Ecto neural progenitor cell (in vitro differentiated cells): ENCODE results near the gene IGSF5.
"Not testable (repeated sequence)": the region's sequence is repeated elsewhere in the genome, so short reads cannot be mapped to it uniquely, and the experiment has no call there.

Experiments used
- DNase-seq: peaks from one replicate; pipeline ENCODE4 v3.0.0-alpha.2; 2018; ENCODE audit warnings: low spot score

IGSF5 gene

DNA sequence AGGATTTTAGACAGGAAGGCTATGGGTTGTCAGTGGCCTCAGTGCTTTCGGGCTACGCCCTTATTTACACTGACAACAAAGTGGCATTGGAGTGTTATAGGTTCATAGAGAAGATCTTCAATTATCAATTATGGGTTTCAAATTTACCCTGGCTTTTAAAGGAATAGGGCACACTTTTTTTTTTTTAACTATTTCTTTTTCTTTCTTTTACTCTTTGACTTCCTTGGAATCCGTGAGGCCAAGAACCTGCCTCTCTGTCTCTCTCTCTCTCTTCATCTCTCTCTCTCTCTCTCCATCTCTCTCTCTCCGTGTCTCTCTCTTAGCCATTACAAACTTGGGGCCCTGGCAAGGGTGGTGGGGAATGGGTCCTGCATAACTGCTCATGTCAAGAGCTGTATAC lies at the start of gene IGSF5:
TSS of gene IGSF5 (plus strand) at position 301 of the 400 bp plus-strand sequence. CDS start 327 bp downstream, outside the sequence.
- DNase-seq, result not testable (repeated sequence)

DNA sequence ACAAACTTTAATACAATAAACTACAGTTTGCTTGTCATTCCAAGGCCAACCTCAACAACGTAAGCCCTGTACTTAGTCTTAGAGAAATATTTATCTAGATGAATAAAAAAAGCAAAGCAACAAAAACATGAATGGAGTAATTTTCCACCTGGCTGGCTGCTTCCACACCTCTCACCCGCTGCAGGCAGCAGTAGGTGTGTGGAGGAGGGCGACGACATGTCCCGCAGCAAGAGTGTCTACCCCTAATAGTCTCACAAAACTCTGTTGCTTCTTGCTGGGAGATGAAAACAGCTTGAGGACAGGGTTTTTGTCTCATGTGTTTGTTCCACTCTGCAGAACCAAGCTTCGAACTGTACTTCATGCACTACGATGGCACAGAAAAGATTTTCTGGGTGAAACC lies 48.8 kb upstream of the IGSF5 start:
- DNase-seq, result no peak

- no peak for DNase-seq
These were observed 48.4 kb upstream of the IGSF5 start for GRCh38 chr21:39696618-39697017.

DNA sequence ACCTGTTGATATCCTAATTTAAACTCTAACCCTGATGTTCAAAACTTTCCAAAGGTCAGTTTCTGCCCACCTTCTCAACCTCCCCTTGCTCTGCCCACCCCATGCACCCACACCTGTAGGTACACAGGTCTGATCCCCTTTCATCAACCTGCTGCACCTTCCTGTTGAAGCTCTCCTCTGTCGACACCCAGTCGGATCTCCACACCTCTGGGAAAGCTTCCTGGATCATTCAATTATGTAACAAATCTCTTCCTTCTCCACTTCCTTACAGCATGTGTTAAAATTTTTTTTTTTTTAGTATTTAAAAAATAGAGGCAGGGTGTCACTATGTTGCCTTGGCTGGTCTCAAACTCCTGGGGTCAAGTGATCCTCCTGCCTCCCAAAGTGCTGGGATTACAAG lies 44.7 kb upstream of the IGSF5 start:
- DNase-seq, result no peak

GRCh38 chr21:39703578-39703977 lies 41.4 kb upstream of the IGSF5 start:
- no peak for DNase-seq

DNA sequence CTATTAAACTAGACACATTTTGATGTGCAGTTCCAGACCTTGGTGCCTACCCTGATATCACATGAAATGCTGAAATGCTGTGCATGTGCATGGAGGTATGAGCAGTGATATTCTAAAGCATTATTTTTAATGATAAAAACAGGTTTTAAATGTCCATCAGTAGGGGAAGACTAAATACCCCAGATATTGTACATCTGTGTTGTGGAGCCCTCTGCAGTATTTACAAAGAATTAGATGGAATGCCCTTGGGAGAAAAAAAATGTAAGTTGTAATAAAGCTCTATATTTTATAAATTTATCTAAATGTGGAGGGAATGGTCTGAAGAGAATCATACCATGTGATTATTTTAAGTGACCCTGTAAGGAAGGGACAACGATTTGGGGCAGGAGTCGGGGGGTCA lies 39.1 kb upstream of the IGSF5 start:
- no peak for DNase-seq

DNA sequence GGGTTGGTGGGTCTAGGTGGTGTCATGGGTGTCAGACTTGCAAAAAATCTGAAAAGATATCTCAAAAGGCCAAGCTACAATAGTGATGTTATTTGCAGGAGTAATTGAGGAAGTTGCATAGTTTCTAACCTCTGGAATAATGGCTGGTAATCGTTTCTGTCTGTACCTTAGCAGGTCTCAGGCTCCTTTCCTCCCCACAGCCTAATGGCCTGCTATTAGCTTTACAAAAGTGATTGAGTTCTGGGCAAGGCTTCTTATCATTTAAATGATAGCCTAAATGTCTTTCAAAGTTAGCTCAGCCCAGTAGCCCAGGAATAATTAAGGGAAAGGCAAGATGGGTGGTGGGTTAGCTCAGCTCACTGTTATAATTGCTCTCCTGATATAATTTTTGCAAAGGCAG lies 37.7 kb upstream of the IGSF5 start:
- DNase-seq, result no peak

GRCh38 chr21:39710866-39711265 lies 34.1 kb upstream of the IGSF5 start:
- no peak for DNase-seq

GRCh38 chr21:39712273-39712672 lies 32.7 kb upstream of the IGSF5 start:
- no peak for DNase-seq

GRCh38 chr21:39712976-39713375 lies 32.0 kb upstream of the IGSF5 start:
- DNase-seq, result no peak

- no peak for DNase-seq
These were observed 31.1 kb upstream of the IGSF5 start for GRCh38 chr21:39713905-39714304.

DNA sequence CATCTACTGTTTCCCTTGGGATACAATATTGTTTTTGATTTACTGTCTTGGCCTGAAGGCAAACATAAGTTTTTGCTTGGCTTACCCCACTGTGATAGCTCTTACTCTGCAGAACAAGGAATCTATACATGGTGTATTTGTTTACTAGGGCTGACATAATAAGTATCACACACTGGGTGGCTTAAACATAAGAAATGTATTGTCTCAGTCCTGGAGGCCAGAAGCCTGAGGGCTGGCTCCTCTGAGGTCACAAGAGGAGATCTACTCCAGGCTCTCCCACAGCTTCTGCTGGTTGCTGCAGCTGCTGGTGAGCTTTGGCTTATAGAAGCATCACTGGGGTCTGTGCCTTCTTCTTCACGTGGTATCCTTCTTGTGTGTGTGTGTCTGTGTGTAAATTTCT lies 30.7 kb upstream of the IGSF5 start:
- DNase-seq, result no peak

GRCh38 chr21:39715804-39716397 lies 29.1 kb upstream of the IGSF5 start:
- DNase-seq, result peak; percentile 65

DNA sequence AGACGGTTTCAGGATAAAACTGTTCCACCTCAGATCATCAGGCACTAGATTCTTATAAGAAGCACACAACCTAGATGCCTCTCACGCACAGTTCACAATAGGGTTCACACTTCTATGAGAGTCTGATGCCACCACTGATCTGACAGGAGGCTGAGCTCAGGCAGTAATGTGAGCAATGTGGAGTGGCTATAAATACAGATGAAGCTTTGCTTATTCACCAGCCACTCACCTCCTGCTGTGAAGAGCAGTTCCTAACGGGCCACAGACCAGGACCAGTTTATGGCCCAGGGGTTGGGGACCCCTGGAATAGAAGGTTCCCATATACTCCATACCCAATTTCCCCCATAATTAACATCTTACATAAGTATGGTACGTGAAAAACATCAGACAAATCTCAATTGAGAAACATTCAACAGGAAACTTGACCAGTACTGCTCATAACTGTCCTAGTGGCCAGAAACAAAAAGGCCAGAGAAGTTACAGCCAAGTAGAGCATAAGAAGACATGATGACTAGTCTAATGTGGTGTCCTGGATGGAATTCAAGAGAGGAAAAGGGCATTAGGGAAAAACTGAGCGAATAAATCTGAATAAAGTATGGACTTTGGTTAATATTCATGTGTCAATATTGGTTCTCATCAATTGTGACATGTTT lies 24.7 kb upstream of the IGSF5 start:
- no peak for DNase-seq

DNA sequence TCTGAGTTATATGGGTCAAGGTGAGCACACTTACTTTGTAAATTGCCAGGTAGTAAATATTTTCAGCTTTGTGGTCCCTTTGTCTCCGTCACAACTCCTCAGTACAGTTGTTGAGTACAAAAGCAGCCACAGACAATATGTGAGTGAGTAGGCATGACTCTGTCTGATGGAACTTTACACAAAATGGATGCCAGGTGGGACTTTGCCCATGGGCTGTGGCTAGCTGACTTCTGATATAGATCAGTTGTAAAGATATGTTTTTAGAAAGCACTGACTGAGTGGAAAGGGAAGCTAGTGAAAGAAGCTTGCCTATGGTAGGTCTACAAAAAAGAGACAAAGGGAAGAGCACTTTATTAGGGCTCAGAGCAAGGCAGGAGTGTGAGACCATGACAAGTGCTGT lies 23.1 kb upstream of the IGSF5 start:
- no peak for DNase-seq

- DNase-seq, result no peak
These were observed 20.0 kb upstream of the IGSF5 start for GRCh38 chr21:39724944-39725343.

GRCh38 chr21:39726133-39726532 lies 18.9 kb upstream of the IGSF5 start:
- no peak for DNase-seq

- no peak for DNase-seq
These were observed 17.4 kb upstream of the IGSF5 start for GRCh38 chr21:39727401-39728120.

DNA sequence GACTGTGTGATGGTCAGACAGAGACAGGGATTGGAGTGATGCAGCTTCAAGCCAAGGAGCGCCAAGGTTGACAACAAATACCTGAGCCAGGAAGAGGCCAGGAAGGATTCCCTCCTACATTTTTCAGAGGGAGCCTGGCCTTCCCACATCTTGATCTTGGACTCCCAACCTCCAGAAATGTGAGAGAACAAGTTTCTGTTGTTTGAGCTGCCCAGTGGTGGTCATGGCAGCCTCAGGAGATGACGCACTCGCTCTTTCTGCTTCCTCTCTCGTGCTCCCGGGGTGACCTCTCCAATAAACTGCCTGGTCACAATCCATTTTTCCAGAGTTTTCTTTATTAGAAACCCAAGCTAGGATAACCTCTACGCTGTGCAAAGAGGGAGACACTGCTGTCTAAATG lies 16.6 kb upstream of the IGSF5 start:
- DNase-seq, result no peak

DNA sequence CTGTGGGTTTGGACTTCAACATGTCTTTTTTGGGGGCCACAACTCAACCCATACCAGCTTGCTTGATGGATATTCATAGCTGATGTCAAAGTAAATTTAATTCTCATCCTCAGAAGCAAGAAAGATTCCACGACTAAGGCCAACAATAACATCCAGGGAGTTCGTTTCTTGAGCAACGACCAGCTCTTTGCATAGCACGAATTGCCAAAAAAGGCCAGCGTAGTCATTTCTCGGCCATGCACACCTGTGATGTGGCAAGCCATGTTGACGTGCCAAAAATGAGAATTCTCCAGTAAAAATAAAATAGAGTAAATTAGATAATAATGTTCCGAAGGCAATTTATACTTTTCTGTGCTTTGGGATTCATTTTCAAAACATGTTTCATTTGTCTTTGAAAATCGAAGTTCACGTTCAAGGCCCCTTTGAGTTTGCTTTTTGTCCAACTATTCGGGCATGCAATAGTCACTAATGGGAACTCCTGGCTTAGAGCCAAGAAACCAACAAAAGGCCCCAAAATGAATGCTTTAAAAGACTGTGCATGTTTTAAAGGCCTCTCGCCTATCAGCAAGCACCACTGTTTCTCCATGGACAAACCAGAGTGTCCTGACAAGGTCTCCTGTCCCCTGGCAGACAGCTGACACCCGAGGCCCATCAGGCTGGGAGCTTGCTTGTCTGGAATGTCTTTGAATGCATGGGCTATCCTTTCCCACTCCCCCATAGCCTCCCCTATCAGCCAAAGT lies 14.4 kb upstream of the IGSF5 start:
- no peak for DNase-seq

- no peak for DNase-seq
These were observed 8.3 kb upstream of the IGSF5 start for GRCh38 chr21:39736716-39737115.

DNA sequence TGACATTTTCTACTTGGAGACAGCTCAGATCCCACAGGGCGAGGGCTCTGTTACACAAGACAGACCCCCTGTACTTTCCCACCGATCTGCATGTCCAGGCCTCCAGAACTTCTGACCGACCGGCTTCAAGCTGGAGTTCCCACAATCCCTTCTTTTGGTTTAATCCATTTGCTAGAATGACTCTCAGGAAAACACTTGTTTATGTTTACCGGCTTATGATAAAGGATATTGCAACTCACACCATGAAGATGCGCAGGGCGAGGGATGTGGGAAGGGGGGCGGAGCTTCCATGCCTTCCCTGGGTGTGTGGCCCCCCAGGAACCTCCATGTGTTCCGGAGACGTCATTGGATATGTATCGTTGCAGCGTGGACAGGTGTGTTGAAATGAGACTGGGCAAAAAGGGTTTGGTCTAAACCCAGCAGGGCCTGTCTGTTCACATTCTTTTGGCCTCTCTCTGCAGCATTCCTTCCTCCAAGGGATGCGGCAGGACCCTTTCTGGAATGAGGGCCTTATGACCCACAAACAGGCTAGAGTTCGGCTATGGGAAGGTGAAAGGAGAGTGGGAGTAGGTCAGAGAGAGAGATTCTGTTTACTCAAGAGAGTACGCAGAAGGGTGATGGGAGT lies 7.5 kb upstream of the IGSF5 start:
- no peak for DNase-seq
